Astrocyte of the cerebellum (primary cell): ENCODE data around the gene ST13.

Experiments used
- DNase-seq: peaks from one replicate; pipeline ENCODE4 v3.0.0-alpha.2; 2011; ENCODE audit warnings: low read depth
- H3K4me3 ChIP-seq: 2 replicates; pipeline ENCODE4 v1.5.1; 2011; ENCODE audit warnings: mild to moderate bottlenecking, low read depth, low read length, moderate library complexity
- in situ Hi-C: cut with HindIII; loops from 2 replicates; pipeline ENCODE4 v1.10.0; 2017; ENCODE audit warnings: low sequenced_read_pairs
- TF ChIP-seq, protein P1 (sequence below): IDR thresholded peaks from 2 replicates; pipeline ENCODE4 v1.5.1; 2012; ENCODE audit warnings: low read length, low read depth, moderate library complexity, mild to moderate bottlenecking; ENCODE audit errors: missing control alignments

ST13 gene

DNA sequence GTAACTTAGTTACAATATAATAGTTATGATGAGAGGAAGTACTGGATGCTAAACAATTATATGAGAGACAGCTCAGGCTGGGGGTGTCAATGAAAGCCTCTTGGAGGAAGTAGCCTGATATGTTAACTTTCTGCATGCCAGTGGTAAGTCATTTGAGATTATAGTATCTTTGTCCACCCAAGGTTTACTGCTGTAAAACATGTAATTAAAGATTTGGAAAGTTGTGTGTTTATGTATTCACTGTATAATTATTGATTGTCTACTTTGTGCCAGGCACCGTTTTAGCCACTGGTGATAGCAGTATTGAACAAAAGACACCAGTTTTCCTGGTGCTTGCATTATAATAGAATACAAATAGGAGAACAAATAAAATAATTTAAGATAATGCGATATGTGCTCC is 6.1 kb upstream of the ST13 start:
- no peak for DNase-seq
- in situ Hi-C loops: no loop called here
- H3K4me3 ChIP-seq: no peak overlapping the region
- TF ChIP-seq, protein P1, sequence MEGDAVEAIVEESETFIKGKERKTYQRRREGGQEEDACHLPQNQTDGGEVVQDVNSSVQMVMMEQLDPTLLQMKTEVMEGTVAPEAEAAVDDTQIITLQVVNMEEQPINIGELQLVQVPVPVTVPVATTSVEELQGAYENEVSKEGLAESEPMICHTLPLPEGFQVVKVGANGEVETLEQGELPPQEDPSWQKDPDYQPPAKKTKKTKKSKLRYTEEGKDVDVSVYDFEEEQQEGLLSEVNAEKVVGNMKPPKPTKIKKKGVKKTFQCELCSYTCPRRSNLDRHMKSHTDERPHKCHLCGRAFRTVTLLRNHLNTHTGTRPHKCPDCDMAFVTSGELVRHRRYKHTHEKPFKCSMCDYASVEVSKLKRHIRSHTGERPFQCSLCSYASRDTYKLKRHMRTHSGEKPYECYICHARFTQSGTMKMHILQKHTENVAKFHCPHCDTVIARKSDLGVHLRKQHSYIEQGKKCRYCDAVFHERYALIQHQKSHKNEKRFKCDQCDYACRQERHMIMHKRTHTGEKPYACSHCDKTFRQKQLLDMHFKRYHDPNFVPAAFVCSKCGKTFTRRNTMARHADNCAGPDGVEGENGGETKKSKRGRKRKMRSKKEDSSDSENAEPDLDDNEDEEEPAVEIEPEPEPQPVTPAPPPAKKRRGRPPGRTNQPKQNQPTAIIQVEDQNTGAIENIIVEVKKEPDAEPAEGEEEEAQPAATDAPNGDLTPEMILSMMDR: no peak

DNA sequence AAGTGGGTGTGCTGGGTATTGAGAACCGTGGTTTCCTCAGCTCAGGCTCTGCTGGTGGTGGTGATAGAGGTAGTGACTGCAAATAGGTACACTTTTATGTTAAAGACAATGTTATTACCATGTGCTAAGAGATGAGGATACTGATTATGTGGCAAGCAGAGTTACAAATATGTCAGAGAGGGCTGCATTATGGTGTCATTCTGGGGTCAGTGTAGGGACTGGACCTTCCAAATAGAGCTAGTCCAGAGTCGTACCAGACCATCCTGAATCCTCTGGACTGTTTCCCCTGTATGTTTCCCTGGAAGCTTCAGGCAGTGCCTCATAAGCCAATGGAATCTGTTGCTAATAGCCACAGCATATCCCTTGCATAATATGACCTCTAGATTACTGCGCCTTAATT is 5.6 kb upstream of the ST13 start, which contains the start of gene DNAJB7:
TSS of gene DNAJB7 (minus strand) at position 101 of the 400 bp plus-strand sequence. CDS start 119 bp downstream, outside the sequence.
- no peak within 1 kb of the TSS for H3K4me3 ChIP-seq
- no peak for DNase-seq
- in situ Hi-C loops: no loop called here
- TF ChIP-seq, protein P1: no peak

DNA sequence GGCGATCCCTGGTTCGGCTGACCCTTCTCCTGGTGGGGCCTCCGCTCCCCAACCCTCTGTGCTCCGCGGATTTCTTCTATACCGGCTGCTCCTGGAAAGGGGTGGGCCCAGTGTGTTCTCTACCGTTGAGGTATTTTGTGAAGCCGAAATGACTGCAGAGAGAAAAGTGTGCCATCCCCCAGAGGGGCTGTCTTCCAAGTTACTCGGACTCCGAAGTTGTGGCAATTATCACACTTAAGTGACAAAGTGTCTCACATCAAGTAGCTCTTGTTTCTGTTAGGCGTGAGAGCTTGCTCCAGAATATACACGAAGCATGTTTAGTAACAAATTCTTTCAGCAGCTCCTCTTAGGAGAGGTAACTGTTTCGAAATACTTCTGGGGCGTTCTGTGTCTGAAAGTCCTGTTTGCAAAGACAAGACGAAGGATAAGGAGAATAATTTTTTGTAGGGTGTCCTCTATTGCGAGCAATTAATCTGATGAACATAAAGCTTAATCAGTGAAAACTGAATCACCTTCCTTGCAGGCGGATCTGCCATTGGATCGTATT is 943 bp upstream of the ST13 start:
- in situ Hi-C loops: no loop called here
- peak overlapping the region; percentile 97 for H3K4me3 ChIP-seq
- no peak for DNase-seq
- TF ChIP-seq, protein P1: no peak

DNA sequence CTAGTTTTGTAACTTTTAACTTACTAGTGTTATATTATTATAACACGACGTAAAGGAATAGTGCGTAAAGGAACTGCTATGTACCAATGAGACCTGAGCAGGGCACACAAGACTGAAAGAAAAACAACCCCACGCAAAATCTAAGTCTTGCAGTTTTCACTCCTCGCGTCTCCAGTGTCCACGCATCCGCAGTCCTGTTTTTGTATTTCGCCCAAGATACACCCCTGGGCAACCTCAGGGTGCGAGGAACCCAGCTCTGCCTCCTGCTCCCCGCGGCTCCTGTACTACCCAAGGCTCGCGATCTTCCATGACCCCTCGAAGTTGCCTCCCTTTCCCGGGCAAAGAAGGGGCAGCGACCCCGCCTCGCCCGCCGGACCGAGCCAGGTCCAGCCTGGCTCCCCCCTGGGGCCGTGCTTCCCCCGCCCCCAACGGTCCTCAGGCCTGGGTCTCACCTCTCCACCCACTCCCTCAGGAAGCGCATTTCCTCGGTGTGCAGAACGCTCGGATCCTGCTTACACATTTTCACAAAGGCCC is 393 bp downstream of the ST13 start:
- in situ Hi-C loops: no loop called here
- peak overlapping the region; percentile 97 for H3K4me3 ChIP-seq
- TF ChIP-seq, protein P1: no peak
- no peak for DNase-seq

DNA sequence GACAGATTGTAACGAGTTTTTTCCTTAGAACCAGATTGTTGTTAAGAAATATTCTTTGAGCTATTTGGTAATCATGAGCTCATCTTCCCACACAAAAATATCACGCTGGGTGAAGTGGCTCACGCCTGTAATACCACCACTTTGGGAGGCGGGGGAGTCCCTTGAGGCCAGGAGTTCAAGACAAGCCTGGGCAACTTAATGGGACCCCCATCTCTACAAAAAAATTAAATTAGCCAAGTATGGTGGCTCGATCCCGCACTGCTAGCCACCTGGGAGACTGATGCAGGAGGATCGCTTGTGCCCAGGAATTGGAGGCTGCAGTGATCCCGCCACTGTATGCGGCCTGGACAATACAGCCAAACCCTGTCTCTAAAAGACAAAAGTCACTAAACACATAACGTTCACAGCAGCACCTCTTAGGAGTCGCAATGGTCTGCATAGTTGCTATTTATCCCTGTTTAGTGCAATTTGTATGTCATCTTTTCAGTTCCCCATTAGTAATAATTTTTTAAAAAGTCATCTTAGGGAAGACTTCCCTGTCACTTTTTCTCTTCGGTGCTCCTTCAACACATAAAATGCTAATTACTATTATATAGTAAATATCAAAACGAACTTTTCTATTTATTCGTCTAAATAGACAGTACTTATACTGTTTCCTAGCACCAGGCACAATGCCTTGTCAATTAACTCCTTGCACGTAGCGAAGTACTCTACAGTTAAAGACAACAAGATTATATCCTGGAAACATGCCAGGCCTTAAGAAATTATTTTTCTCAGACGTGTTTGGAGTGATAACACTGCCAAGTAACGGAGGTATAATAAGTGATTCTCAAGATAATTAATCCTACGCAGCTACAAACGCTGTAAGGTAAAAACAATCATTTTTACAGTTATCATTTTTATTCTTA is 1.1 kb downstream of the ST13 start:
- in situ Hi-C loops: no loop called here
- H3K4me3 ChIP-seq: peak overlapping the region; percentile 97
- TF ChIP-seq, protein P1: no peak
- no peak for DNase-seq

DNA sequence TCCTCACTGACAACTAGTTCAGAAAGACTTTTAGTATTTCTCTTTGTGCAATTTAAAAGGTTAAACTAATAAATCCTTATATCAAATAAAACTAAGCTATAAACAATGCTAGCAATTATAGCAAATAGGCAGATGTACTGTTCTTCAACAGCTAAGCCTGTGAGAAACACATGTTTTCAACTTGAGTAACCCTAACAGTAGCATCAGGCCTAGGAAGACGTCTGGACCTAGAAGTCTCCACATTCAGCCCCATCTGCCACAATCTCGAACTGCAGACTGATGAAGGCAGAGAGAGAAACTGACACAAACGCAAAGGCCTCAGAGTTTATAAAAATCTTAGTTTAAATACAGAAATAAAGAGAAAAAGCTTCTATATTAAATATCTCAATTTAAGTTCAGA is 2.5 kb downstream of the ST13 start:
- peak overlapping the region; percentile 1 for H3K4me3 ChIP-seq
- in situ Hi-C loops: no loop called here
- no peak for DNase-seq
- TF ChIP-seq, protein P1: no peak
